Aorta (tissue), 5 donors: ENCODE data around the gene ATG101. TPM values are rescaled to one million over a fixed set of nuclear protein-coding genes. Genes with fewer than 3 reads are reported as not detected.

Experiments
- ATAC-seq: fragments of 200-7000 bp; cut with Tn5 transposase; one replicate; pipeline ENCODE4 v1.9.1; 2022; ENCODE audit warnings: moderate library complexity; ENCODE audit not compliant: low FRiP score
- DNase-seq, 2 donors: peaks; one replicate each; pipeline ENCODE4 v3.0.0-alpha.2; 2020
- H3K27ac ChIP-seq, 2 donors: one replicate each; pipeline ENCODE4 v1.5.1; 2013; ENCODE audit warnings: low read length in 2 of 2, mild to moderate bottlenecking in 2 of 2, moderate library complexity in 2 of 2, control low read depth in 1 of 2, inconsistent platforms in 1 of 2, low read depth in 1 of 2
- H3K27me3 ChIP-seq, 2 donors: one replicate each; pipeline ENCODE4 v1.6.1; 2013; ENCODE audit warnings: control low read depth in 1 of 2, low read length in 1 of 2, mild to moderate bottlenecking in 1 of 2, moderate library complexity in 1 of 2; ENCODE audit not compliant: insufficient read depth in 2 of 2, control insufficient read depth in 1 of 2
- H3K36me3 ChIP-seq, 2 donors: one replicate each; pipeline ENCODE4 v1.6.1; 2013; ENCODE audit warnings: control low read depth in 1 of 2, low read length in 1 of 2, mild to moderate bottlenecking in 1 of 2; ENCODE audit not compliant: insufficient read depth in 2 of 2, control insufficient read depth in 1 of 2
- H3K4me1 ChIP-seq, 2 donors: one replicate each; pipeline ENCODE4 v1.6.1; 2013; ENCODE audit warnings: low read length in 2 of 2, control low read depth in 1 of 2, mild to moderate bottlenecking in 1 of 2, moderate library complexity in 1 of 2; ENCODE audit not compliant: insufficient read depth in 2 of 2, control insufficient read depth in 1 of 2
- H3K4me3 ChIP-seq, 2 donors: one replicate each; pipeline ENCODE4 v1.5.1; 2013; ENCODE audit warnings: low read length in 2 of 2, control low read depth in 1 of 2, mild to moderate bottlenecking in 1 of 2
- H3K9me3 ChIP-seq: one replicate; pipeline ENCODE4 v1.6.1; 2013; ENCODE audit warnings: mild to moderate bottlenecking, low read length; ENCODE audit not compliant: control insufficient read depth
- WGBS, 2 donors: extraction: QIAGEN DNeasy Blood & Tissue Kit; methylation state at CpG; one replicate each; pipeline ENCODE4 v1.1.7; 2013; 5-methylcytosine and 5-hydroxymethylcytosine counted together
- intact Hi-C, 2 donors: fragments of 100-400 bp; cut with DNase I; formaldehyde crosslinking; loops; one replicate each; pipeline versions ENCODE4 v1.14.2 to v1.15.0; 2022
- long read RNA-seq, 2 donors: library from polyadenylated mRNA; unstranded; transcript quantifications; one replicate each; pipeline ENCODE4 v2.0.0, GENCODE V29; 2020 to 2021
- polyA plus RNA-seq, 2 donors: library from polyadenylated mRNA; stranded (reverse); fragments of 200-250 nt; gene quantifications; one replicate each; pipeline ENCODE4 v1.2.3, GENCODE V29; 2013
- total RNA-seq, 2 donors: library from RNA; stranded (reverse); fragmentation: NEBNext Ultra II Directional; extraction: Animal tissue kit (Norgen Biotek cat#: 25700); gene quantifications; one replicate each; pipeline ENCODE4 v1.2.1, GENCODE V29; 2021
- donor health status: healthy with polysubstance abuse.
- donor health status: Bipolar disorder and iron deficiency.
- donor health status: DM: no; HTN: no; CAD: no.
- donor health status: DM: no; HTN: no; CAD: no.
- donor health status: DM: yes; HTN: yes; CAD: no.

Gene ATG101
- total RNA-seq (10 to 100 TPM; 28.2 to 32.2 TPM), polyA plus RNA-seq (10 to 100 TPM; 40.9 to 44.0 TPM)
- long read RNA-seq, donor 1, transcript ATG101-201 (4 exons, 1,439 nt), result major isoform, 165 of 199 reads
- long read RNA-seq, donor 1, transcript ATG101-207 (4 exons, 846 nt), result minor isoform, 7 of 199 reads
- long read RNA-seq, donor 1, partial matches to known transcripts, result 16 of 199 reads
- long read RNA-seq, donor 1, other reads (novel, unspliced or antisense), result 10 of 199 reads
- long read RNA-seq, donor 2, transcript ATG101-201 (4 exons, 1,439 nt), result major isoform, 19 of 23 reads
- long read RNA-seq, donor 2, partial matches to known transcripts, result 2 of 23 reads
- long read RNA-seq, donor 2, other reads (novel, unspliced or antisense), result 0 of 23 reads

DNA sequence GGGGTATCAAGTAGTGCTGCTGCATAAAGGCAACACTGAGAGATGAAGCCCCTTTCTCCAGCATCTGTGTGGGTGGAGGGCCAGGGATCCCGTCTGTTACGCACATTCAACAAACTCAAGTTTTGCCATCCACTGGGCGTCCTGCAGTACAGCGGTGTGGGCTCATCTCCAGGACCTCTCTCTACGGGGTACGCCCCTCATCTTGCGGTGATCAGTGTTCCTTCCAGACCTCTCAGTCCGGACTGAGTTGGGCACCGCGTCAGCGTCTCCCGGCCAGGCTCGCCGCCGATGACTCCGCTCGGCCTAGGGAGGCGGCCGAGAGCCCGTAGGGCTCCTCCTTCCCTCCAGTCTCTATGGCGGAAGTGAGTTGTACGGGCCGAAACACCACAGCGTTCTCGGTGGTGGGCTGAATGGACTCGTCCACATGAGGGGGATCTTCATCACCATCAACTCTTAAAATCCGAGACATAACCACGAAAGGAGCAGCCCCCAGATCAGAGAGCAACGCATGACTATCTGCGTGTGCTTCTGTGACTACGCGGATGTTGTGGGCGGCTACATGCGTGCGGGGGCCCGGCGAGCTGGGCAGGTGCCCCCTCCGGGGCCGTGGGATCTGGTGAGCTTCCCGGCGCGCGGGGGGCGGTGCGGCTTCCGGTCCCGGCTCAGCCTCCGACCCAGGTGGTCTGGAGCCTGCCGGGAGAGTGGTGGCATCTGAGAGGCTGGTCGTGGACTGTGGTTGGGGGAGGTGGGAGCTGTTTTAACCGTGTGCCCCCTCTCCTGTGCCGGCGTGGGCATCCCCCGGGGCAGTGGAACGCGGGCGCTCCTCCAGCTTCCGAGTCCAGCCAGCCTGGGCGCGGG is at the start of gene ATG101:
Gene ATG101, plus strand, starts transcription at position 652 of the 858 bp plus-strand sequence. CDS start 3,673 bp downstream, outside the sequence.
- H3K27ac ChIP-seq, result peak within 1 kb of the TSS in 1 of 2 donors; percentile 80
- H3K4me1 ChIP-seq, result peaks cover 2 to 4% of the 10 kb centered on the region in 2 donors
- peak within 1 kb of the TSS; percentile 46 to 82 for H3K4me3 ChIP-seq
- ATAC-seq, result peak; percentile 98
- no peaks in the 10 kb centered on the region for H3K27me3 ChIP-seq
- intact Hi-C loops, result loop anchor here (1.0 to 2.0 kb wide), 2 partner anchors 37 to 44 kb away; no protein-coding TSS in a partner anchor
- peak; percentile 95 for DNase-seq
- H3K9me3 ChIP-seq, result no peaks in the 10 kb centered on the region
- no peaks in the 10 kb centered on the region for H3K36me3 ChIP-seq
- 0 to 1% methylated on average over 60 of the region's 60 CpGs for WGBS, 2 donors

GRCh38 chr12:52020539-52021336 is 49.0 kb upstream of the ATG101 start:
- intact Hi-C loops, result no loop called here
- no peaks in the 10 kb centered on the region for H3K36me3 ChIP-seq

DNA sequence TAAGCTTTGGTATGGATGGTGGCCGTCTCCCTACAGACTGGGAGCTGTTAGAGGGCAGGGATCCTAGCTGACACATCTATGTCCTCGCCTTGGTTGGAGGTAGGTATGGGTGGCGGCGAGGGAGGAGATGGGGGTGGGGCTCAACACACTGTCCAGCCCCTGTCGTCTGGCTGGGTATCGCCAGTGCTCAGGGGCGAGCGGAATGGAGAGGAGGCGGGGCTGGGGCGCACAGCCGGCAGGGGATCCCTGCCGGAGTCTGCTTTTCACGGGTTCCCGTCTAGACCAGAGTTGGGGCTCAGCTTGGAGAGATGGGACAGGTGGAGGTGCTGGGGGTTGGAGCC is 47.0 kb upstream of the ATG101 start:
- H3K27ac ChIP-seq, result no peak overlapping the region
- intact Hi-C loops, result loop anchor here in 1 of 2 donors (2.0 kb wide), 1 partner anchor 18 kb away; no protein-coding TSS in a partner anchor
- no peaks in the 10 kb centered on the region for H3K27me3 ChIP-seq
- H3K9me3 ChIP-seq, result no peaks in the 10 kb centered on the region
- no peak for ATAC-seq
- WGBS, 2 donors, result 17 to 27% methylated on average over 14 of the region's 14 CpGs
- H3K4me1 ChIP-seq, result no peaks in the 10 kb centered on the region
- DNase-seq, result no peak
- no peak overlapping the region for H3K4me3 ChIP-seq
- no peaks in the 10 kb centered on the region for H3K36me3 ChIP-seq

More at GRCh38 chr12:52020539-52021336, 49.0 kb upstream of the ATG101 start:
- no peaks in the 10 kb centered on the region for H3K4me1 ChIP-seq
- H3K4me3 ChIP-seq, result no peak overlapping the region
- peak; percentile 65 to 82 for DNase-seq
- no peaks in the 10 kb centered on the region for H3K27me3 ChIP-seq
- H3K9me3 ChIP-seq, result no peaks in the 10 kb centered on the region
- WGBS, 2 donors, result 48 to 52% methylated on average over 8 to 9 of the region's 9 CpGs
- ATAC-seq, result no peak
- no peak overlapping the region for H3K27ac ChIP-seq

- WGBS, 2 donors, result 1% methylated on average over 44 to 70 of the region's 70 CpGs
- peak; percentile 91 for ATAC-seq
- no peak overlapping the region for H3K27ac ChIP-seq
- no peaks in the 10 kb centered on the region for H3K9me3 ChIP-seq
- H3K4me3 ChIP-seq, result peak overlapping the region; percentile 9 to 35
- H3K27me3 ChIP-seq, result no peaks in the 10 kb centered on the region
- peak; percentile 95 to 96 for DNase-seq
- intact Hi-C loops, result loop anchor here in 1 of 2 donors (2.0 kb wide), 1 partner anchor 19 kb away; no protein-coding TSS in a partner anchor
- no peaks in the 10 kb centered on the region for H3K36me3 ChIP-seq
- H3K4me1 ChIP-seq, result no peaks in the 10 kb centered on the region
Measured at GRCh38 chr12:52023182-52023975, 46.4 kb upstream of the ATG101 start.

DNA sequence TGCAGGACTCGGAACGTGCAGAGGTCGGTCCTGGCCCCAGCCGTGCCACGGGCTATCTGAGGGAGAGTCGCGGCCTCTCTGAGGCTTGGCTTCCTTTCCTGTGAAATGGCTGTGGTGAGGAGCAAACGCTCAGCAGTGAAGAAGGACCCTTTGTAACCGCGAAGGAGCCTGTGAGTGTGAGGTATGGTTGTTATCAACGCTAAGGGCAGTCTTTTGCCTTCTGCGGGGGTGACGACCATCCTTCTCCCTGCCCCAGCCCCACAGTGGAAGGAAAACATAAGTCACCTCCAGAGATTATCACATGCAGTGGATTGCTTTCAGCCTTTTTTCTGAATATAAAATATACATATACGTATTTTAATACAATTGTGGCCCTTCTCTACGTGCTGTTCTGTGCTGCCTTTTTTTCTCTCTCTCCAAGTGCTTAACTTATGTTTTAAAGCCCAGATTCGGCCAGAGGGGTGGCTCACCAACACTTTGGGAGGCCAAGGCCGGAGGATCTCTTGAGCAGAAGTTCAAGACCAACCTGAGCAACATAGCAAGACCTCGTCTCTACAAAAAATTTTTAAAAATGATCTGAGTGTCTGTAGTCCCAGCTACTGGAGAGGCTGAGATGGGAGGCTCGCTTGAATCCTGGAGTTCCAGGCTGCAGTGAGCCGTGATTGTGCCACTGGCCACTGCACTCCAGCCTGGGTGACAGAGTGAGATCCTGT is 45.6 kb upstream of the ATG101 start:
- H3K4me3 ChIP-seq, result no peak overlapping the region
- intact Hi-C loops, result loop anchor here (2.0 kb wide), 3 partner anchors 19 to 59 kb away; no protein-coding TSS in a partner anchor
- H3K9me3 ChIP-seq, result no peaks in the 10 kb centered on the region
- H3K4me1 ChIP-seq, result no peaks in the 10 kb centered on the region
- ATAC-seq (peak; percentile 0), DNase-seq (no peak)
- H3K27ac ChIP-seq, result no peak overlapping the region
- H3K36me3 ChIP-seq, result no peaks in the 10 kb centered on the region
- no peaks in the 10 kb centered on the region for H3K27me3 ChIP-seq
- WGBS, 2 donors, result 26 to 27% methylated on average over 20 of the region's 20 CpGs

DNA sequence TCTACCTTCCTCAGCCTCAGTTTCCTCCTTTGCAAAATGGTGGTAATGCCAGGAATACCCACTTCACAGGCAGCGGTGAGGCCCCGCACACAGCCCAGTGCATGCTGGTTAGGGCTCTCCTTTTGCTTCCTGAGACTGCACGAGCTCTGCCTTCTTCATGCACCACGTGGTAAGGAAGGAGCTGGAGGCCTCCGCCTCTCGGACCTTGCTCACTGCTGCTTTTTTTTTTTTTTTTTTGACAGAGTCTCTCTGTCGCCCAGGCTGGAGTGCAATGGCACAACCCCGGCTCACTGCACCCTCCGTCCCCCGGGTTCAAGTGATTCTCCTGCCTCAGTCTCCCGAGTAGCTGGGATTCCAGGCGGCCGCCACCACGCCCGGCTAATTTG is 44.9 kb upstream of the ATG101 start:
- ATAC-seq (peak; percentile 51), DNase-seq (peak in 1 of 2 donors; percentile 74)
- no peaks in the 10 kb centered on the region for H3K9me3 ChIP-seq
- intact Hi-C loops, result loop anchor here (1.0 to 2.0 kb wide), 5 partner anchors 26 to 58 kb away; partner anchors contain the start of genes ATG101 (in 1 of the 2) and NR4A1 (in 1 of the 2)
- no peaks in the 10 kb centered on the region for H3K36me3 ChIP-seq
- no peaks in the 10 kb centered on the region for H3K4me1 ChIP-seq
- H3K27ac ChIP-seq, result no peak overlapping the region
- no peaks in the 10 kb centered on the region for H3K27me3 ChIP-seq
- H3K4me3 ChIP-seq, result no peak overlapping the region
- WGBS, 2 donors, result 67 to 68% methylated on average over 15 of the region's 15 CpGs

DNA sequence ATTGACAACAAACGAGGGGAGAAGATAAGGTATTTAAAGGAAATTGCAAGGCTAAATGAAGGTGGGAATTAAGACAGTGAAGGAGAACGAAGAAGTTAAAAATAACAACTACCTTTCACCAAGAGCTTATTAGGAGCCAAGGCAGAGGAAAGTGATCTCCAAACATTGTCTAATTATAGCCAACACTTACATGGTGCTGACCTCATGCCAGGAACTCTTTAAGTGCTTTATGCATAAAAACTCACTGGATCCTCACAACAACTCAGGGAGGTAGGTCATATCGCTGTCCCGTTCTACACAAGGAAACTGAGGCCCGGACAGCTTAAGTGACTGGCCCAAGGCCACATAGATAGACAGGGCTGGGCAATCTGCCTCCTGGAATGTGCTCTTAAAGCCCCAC is 43.5 kb upstream of the ATG101 start:
- Histone ChIP-seq H3K27ac (no peak overlapping the region), H3K4me1 (no peaks in the 10 kb centered on the region), H3K4me3 (no peak overlapping the region), H3K36me3 (no peaks in the 10 kb centered on the region), H3K27me3 (no peaks in the 10 kb centered on the region), H3K9me3 (no peaks in the 10 kb centered on the region)
- intact Hi-C loops, result no loop called here
- WGBS, 2 donors, result 31 to 35% methylated on average over 5 of the region's 5 CpGs
- DNase-seq, result no peak
- no peak for ATAC-seq
